GM12875 (cell line): ENCODE measurements around the gene EVA1A.

Source experiments
- H3K4me3 ChIP-seq: one replicate; pipeline ENCODE4 v1.5.1; 2011; ENCODE audit warnings: low read depth, low read length, control low read depth
- TF ChIP-seq, protein P1 (sequence below): IDR thresholded peaks from 2 replicates; pipeline ENCODE4 v1.5.1; 2011; ENCODE audit warnings: low read depth, mild to moderate bottlenecking, control low read depth, inconsistent platforms, low read length, moderate library complexity, borderline replicate concordance; ENCODE audit not compliant: insufficient read depth

The EVA1A gene

DNA sequence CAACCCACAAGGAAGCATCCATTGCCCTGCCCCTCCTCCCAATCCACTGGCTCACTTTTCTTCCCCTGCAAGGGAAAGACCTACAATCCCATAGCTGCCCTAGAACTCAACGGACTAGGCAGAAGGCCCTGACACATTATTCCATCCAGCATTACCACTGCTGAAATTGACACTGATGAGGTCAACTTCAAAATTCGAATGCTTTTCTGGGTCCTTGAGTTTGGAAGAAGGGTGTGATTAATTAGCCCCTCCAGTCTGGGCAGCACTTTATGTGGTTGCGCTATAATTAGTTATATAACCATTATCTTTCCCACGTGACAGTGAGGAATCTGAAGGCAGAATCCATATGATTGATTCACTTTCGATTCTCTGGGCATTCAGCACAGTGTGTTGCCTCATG, 55.7 kb downstream of the EVA1A start:
- H3K4me3 ChIP-seq: no peak overlapping the region
- TF ChIP-seq, protein P1, sequence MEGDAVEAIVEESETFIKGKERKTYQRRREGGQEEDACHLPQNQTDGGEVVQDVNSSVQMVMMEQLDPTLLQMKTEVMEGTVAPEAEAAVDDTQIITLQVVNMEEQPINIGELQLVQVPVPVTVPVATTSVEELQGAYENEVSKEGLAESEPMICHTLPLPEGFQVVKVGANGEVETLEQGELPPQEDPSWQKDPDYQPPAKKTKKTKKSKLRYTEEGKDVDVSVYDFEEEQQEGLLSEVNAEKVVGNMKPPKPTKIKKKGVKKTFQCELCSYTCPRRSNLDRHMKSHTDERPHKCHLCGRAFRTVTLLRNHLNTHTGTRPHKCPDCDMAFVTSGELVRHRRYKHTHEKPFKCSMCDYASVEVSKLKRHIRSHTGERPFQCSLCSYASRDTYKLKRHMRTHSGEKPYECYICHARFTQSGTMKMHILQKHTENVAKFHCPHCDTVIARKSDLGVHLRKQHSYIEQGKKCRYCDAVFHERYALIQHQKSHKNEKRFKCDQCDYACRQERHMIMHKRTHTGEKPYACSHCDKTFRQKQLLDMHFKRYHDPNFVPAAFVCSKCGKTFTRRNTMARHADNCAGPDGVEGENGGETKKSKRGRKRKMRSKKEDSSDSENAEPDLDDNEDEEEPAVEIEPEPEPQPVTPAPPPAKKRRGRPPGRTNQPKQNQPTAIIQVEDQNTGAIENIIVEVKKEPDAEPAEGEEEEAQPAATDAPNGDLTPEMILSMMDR: no peak

DNA sequence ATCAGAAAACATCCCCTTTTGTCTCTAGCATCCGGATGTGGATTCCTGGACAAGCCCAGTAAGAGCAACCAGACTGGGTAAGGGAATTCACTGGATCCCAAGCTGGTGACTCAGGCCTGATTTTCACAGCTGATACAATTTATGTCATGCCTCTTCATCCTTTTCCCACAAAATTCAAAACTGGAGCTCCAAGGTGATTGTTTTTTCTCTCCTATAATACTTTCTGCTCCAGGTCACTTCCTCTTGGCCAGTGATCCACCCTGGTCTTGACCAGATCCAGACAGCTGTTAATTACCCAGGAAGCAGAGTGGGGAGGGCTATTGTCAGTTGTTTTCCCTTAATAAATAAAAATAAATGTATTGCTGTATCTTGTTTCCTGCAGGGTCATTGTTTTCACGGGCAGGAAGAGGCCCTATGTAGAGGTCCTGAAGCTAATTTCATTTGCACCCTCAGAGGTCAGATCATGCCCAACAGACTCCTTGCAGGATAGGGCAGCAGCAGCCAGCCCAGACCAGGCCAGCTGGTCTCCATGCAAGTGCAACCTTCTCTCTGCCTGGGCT, 57.6 kb downstream of the EVA1A start:
- TF ChIP-seq, protein P1: no peak

DNA sequence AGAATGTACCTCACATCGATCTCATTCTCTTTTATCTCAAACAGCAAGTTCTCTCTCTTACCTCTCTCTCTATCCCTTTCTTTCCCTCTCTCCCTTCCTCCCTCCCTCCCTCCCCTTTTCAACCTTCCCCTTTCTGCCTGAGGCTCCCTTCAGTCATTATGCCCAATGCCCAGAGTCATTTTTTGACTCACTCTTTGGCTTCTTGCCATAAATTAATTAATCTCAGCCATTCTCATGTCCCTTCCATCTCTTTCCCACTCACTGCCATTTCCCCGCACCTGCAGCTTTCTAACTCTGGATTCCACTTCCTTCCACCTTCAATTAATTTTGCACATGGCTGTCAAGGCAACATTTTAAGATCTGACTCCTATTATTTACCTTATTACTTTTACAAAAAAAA, 60.1 kb downstream of the EVA1A start:
- TF ChIP-seq, protein P1: no peak
- no peak overlapping the region for H3K4me3 ChIP-seq

More for the DNA sequence above, 57.6 kb downstream of the EVA1A start:
- H3K4me3 ChIP-seq: no peak overlapping the region

DNA sequence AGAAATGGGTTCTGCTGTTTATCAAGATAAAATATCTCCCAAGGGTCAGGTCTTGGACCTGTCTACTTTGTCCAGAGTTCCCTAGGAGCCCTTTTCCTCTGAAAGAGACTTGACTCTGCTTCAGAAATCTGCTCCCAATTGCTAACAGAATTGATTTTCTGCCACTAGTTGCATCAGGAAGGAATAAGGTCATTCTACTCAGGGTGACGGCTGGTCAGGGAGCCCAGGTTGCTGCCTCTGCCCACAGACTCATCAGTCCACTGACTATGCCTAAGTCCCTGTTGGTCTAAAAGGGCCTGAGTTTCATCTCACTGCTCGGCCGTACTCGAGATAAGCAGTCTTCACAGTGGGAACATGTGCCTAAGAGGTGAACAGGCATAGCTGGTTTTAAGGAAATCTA, 61.2 kb downstream of the EVA1A start:
- no peak overlapping the region for H3K4me3 ChIP-seq
- TF ChIP-seq, protein P1: no peak

DNA sequence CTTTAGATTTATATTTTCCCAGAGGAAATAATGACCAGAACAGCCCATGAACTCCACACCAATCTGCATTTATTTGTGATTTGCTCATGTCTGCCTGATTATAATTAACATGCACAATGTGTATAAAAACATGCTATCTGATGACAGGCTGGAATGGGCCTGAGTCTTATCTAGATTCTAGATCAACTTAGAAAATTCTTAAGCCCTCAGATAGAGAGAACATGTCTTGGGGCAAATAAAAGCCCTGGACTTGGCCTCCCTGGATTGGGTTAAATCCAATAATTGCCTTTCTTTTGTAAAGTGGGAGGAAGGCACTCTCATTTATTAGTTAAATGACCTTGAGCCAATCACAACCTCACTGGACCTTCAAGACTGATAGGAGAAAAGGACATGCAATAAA, 61.8 kb downstream of the EVA1A start:
- no peak overlapping the region for H3K4me3 ChIP-seq
- TF ChIP-seq, protein P1: no peak

DNA sequence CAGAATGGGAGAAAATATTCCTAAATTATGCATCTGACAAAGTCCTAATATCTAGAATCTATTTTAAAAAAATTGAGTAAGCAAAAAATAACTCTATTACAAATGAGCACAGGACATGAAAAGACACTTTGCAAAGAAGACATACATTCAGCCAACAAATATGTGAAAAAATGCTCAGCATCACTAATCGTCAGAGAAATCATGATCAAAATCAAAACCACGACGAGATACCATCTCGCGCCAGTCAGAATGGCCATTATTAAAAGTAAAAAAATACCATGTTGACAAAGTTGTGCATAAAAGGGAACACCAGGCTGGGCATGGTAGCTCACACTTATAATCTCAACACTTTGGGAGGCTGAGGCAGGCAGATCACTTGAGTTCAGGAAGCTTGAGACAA, 63.5 kb downstream of the EVA1A start:
- TF ChIP-seq, protein P1: no peak
- H3K4me3 ChIP-seq: no peak overlapping the region

DNA sequence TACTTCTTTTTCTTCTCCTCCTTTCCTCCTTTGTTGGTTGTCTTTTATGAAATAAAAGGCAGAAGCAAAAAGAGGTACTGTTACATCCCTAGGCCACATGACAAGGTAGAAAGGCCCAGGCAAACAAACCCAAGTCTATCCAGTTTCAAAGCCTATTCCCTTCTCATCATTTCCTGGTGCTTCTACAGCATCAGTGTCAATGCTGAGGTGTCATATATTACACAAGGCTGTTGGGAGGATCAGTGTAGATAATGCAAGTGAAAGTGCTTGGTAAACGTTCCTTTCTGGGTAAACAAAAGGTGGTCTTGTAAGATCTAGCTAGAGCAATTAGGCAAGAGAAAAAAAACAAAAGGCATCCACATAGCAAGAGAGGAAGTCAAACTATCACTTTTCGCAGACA, 64.9 kb downstream of the EVA1A start:
- TF ChIP-seq, protein P1: no peak
- H3K4me3 ChIP-seq: no peak overlapping the region
